HepG2 (cell line): ENCODE results near the gene SRSF7. TPM values are rescaled to one million over a fixed set of nuclear protein-coding genes. Genes with fewer than 3 reads are reported as not detected.

Experiments used
- CBX5 ChIP-seq: sonication (generic); formaldehyde crosslinking; IDR thresholded peaks from 2 replicates; pipeline ENCODE4 v1.4.0; 2020; ENCODE audit warnings: missing genetic modification reagents, borderline replicate concordance
- GATAD1 ChIP-seq: IDR thresholded peaks from 2 replicates; pipeline ENCODE4 v1.6.1; 2016; ENCODE audit warnings: missing genetic modification reagents, missing compliant biosample characterization
- LCORL ChIP-seq, 2 experiments: fragments of 450-650 bp in 1 of 2; sonication (generic) in 1 of 2; formaldehyde crosslinking in 1 of 2; IDR thresholded peaks; 2 replicates each; pipeline versions ENCODE4 v1.5.0 to v1.6.1; 2017 to 2020; ENCODE audit warnings: antibody characterized with exemption in 1 of 2, missing genetic modification reagents in 1 of 2
- PHF5A ChIP-seq: IDR thresholded peaks from one replicate; pipeline ENCODE4 v1.6.1; 2018; ENCODE audit warnings: low read depth, missing genetic modification reagents; ENCODE audit not compliant: unreplicated experiment
- RFX3 ChIP-seq: IDR thresholded peaks from 2 replicates; pipeline ENCODE4 v1.6.1; 2016; ENCODE audit warnings: missing biosample characterization, missing genetic modification reagents
- RXRA ChIP-seq: sonication (generic); formaldehyde crosslinking; IDR thresholded peaks from 2 replicates; pipeline ENCODE4 v1.5.1; 2020; ENCODE audit warnings: missing genetic modification reagents
- SP140L ChIP-seq: sonication (generic); formaldehyde crosslinking; IDR thresholded peaks from 2 replicates; pipeline ENCODE4 v1.4.0; 2020; ENCODE audit warnings: missing genetic modification reagents, borderline replicate concordance
- SRSF1 ChIP-seq: fragments of 200-400 bp; formaldehyde crosslinking; optimal IDR thresholded peaks from 2 replicates; pipeline ENCODE3; 2017; ENCODE audit warnings: mild to moderate bottlenecking, low read depth, low read length, moderate library complexity
- SRY ChIP-seq: sonication (generic); formaldehyde crosslinking; IDR thresholded peaks from 2 replicates; pipeline ENCODE4 v1.8.0; 2022; ENCODE audit warnings: mild to moderate bottlenecking, missing genetic modification reagents
- WIZ ChIP-seq: sonication (generic); formaldehyde crosslinking; IDR thresholded peaks from 2 replicates; pipeline ENCODE4 v1.5.1; 2020; ENCODE audit warnings: mild to moderate bottlenecking, missing genetic modification reagents
- ZNF136 ChIP-seq: sonication (generic); formaldehyde crosslinking; IDR thresholded peaks from 2 replicates; pipeline ENCODE4 v1.8.1; 2022; ENCODE audit warnings: low read depth, mild to moderate bottlenecking, moderate library complexity, missing genetic modification reagents
- ZNF570 ChIP-seq: sonication (generic); formaldehyde crosslinking; IDR thresholded peaks from 2 replicates; pipeline ENCODE4 v1.4.0; 2020; ENCODE audit warnings: mild to moderate bottlenecking, missing genetic modification reagents, borderline replicate concordance
- ZNF670 ChIP-seq: sonication (generic); formaldehyde crosslinking; IDR thresholded peaks from 2 replicates; pipeline ENCODE4 v1.8.0; 2022; ENCODE audit warnings: mild to moderate bottlenecking, missing genetic modification reagents, borderline replicate concordance
- ZNF773 ChIP-seq: sonication (generic); formaldehyde crosslinking; IDR thresholded peaks from 2 replicates; pipeline ENCODE4 v1.4.0; 2020; ENCODE audit warnings: missing genetic modification reagents, borderline replicate concordance
- polyA plus RNA-seq, 8 experiments: library from polyadenylated mRNA; depleted of rRNA in 3 of 8; stranded (reverse) in 7 of 8; unstranded in 1 of 8; fragments of >200 nt; fragmentation: Illumina TruSeq in 4 of 8; extraction: Trizol in 4 of 8; gene quantifications; 2 replicates each; pipeline versions ENCODE4 v1.2.1 to v1.2.3, GENCODE V29; 2011 to 2016; ENCODE audit warnings: low read depth in 4 of 8, missing spikeins in 1 of 8, mixed read lengths in 1 of 8; ENCODE audit not compliant: insufficient read depth in 1 of 8
- total RNA-seq, 5 experiments: library from RNA; depleted of rRNA; stranded (reverse); fragments of >200 nt; fragmentation: Illumina TruSeq; extraction: Trizol; gene quantifications; 2 replicates each; pipeline ENCODE4 v1.2.3, GENCODE V29; 2016; ENCODE audit warnings: low read depth in 1 of 5
- TF ChIP-seq, protein P1 (sequence below): sonication (generic); formaldehyde crosslinking; IDR thresholded peaks from 2 replicates; pipeline ENCODE4 v1.5.0; 2020; ENCODE audit warnings: missing genetic modification reagents
- TF ChIP-seq, protein P2 (sequence below): IDR thresholded peaks from 2 replicates; pipeline ENCODE4 v1.6.1; 2016; ENCODE audit warnings: low read depth, control low read depth
- TF ChIP-seq, protein P3 (sequence below): sonication (generic); formaldehyde crosslinking; IDR thresholded peaks from 2 replicates; pipeline ENCODE4 v1.9.0; 2021; ENCODE audit warnings: mild to moderate bottlenecking, missing genetic modification reagents
- TF ChIP-seq, protein P4 (sequence below): sonication (generic); formaldehyde crosslinking; IDR thresholded peaks from 2 replicates; pipeline ENCODE4 v1.5.0; 2020; ENCODE audit warnings: mild to moderate bottlenecking, missing genetic modification reagents

The SRSF7 gene
- total and polyA plus RNA-seq, 2 of the 13 experiments (the other 11 are each of a cell fraction or from before 2014, with no cell fraction given), result 172 to 275 TPM

DNA sequence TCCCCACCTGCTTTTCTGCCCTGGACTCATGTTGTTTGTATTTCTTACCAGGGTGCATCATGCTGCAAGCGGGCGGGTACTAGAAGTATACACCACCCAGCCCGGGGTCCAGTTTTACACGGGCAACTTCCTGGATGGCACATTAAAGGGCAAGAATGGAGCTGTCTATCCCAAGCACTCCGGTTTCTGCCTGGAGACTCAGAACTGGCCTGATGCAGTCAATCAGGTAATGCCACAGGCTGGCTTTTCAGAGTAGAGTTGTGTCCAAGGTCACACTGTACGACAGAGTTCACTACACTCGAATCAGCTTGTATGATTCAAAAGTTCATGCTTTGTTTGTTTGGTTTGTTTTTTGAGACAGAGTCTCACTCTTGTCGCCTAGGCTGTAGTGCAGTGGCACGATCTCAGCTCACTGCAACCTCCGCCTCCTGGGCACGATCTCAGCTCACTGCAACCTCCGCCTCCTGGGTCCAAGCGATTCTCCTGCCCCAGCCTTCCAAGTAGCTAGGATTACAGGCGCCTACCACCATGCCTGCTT, 19.4 kb downstream of the SRSF7 start (continued):
- TF ChIP-seq, protein P1, sequence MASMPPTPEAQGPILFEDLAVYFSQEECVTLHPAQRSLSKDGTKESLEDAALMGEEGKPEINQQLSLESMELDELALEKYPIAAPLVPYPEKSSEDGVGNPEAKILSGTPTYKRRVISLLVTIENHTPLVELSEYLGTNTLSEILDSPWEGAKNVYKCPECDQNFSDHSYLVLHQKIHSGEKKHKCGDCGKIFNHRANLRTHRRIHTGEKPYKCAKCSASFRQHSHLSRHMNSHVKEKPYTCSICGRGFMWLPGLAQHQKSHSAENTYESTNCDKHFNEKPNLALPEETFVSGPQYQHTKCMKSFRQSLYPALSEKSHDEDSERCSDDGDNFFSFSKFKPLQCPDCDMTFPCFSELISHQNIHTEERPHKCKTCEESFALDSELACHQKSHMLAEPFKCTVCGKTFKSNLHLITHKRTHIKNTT (CRISPR knock-in tag), result no peak
- TF ChIP-seq WIZ (0 out of 2 replicates have a peak, but pooled peaks have one; percentile 22), SP140L (CRISPR knock-in tag) (no peak), PHF5A (no peak), LCORL (IDR thresholded peaks at IDR 0.05) (no peak), LCORL (CRISPR knock-in tag; IDR thresholded peaks at IDR 0.05) (peak; percentile 68; the same call in 1 of the 2 replicates), ZNF670 (CRISPR knock-in tag) (no peak), ZNF773 (CRISPR knock-in tag) (no peak), ZNF136 (CRISPR knock-in tag) (no peak), GATAD1 (CRISPR knock-in tag) (no peak), RXRA (CRISPR knock-in tag) (peak; percentile 67; the same call in 1 of the 2 replicates), SRSF1 (no peak), SRY (CRISPR knock-in tag) (no peak), CBX5 (CRISPR knock-in tag) (0 out of 2 replicates have a peak, but pooled peaks have one; percentile 20), ZNF570 (CRISPR knock-in tag) (no peak), RFX3 (CRISPR knock-in tag) (peak; percentile 18; the same call in 1 of the 2 replicates)
- TF ChIP-seq, protein P2, sequence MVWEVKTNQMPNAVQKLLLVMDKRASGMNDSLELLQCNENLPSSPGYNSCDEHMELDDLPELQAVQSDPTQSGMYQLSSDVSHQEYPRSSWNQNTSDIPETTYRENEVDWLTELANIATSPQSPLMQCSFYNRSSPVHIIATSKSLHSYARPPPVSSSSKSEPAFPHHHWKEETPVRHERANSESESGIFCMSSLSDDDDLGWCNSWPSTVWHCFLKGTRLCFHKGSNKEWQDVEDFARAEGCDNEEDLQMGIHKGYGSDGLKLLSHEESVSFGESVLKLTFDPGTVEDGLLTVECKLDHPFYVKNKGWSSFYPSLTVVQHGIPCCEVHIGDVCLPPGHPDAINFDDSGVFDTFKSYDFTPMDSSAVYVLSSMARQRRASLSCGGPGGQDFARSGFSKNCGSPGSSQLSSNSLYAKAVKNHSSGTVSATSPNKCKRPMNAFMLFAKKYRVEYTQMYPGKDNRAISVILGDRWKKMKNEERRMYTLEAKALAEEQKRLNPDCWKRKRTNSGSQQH (CRISPR knock-in tag), result no peak
- TF ChIP-seq, protein P3, sequence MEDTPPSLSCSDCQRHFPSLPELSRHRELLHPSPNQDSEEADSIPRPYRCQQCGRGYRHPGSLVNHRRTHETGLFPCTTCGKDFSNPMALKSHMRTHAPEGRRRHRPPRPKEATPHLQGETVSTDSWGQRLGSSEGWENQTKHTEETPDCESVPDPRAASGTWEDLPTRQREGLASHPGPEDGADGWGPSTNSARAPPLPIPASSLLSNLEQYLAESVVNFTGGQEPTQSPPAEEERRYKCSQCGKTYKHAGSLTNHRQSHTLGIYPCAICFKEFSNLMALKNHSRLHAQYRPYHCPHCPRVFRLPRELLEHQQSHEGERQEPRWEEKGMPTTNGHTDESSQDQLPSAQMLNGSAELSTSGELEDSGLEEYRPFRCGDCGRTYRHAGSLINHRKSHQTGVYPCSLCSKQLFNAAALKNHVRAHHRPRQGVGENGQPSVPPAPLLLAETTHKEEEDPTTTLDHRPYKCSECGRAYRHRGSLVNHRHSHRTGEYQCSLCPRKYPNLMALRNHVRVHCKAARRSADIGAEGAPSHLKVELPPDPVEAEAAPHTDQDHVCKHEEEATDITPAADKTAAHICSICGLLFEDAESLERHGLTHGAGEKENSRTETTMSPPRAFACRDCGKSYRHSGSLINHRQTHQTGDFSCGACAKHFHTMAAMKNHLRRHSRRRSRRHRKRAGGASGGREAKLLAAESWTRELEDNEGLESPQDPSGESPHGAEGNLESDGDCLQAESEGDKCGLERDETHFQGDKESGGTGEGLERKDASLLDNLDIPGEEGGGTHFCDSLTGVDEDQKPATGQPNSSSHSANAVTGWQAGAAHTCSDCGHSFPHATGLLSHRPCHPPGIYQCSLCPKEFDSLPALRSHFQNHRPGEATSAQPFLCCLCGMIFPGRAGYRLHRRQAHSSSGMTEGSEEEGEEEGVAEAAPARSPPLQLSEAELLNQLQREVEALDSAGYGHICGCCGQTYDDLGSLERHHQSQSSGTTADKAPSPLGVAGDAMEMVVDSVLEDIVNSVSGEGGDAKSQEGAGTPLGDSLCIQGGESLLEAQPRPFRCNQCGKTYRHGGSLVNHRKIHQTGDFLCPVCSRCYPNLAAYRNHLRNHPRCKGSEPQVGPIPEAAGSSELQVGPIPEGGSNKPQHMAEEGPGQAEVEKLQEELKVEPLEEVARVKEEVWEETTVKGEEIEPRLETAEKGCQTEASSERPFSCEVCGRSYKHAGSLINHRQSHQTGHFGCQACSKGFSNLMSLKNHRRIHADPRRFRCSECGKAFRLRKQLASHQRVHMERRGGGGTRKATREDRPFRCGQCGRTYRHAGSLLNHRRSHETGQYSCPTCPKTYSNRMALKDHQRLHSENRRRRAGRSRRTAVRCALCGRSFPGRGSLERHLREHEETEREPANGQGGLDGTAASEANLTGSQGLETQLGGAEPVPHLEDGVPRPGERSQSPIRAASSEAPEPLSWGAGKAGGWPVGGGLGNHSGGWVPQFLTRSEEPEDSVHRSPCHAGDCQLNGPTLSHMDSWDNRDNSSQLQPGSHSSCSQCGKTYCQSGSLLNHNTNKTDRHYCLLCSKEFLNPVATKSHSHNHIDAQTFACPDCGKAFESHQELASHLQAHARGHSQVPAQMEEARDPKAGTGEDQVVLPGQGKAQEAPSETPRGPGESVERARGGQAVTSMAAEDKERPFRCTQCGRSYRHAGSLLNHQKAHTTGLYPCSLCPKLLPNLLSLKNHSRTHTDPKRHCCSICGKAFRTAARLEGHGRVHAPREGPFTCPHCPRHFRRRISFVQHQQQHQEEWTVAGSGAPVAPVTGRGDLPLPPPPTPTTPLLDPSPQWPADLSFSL (CRISPR knock-in tag), result no peak
- TF ChIP-seq, protein P4, sequence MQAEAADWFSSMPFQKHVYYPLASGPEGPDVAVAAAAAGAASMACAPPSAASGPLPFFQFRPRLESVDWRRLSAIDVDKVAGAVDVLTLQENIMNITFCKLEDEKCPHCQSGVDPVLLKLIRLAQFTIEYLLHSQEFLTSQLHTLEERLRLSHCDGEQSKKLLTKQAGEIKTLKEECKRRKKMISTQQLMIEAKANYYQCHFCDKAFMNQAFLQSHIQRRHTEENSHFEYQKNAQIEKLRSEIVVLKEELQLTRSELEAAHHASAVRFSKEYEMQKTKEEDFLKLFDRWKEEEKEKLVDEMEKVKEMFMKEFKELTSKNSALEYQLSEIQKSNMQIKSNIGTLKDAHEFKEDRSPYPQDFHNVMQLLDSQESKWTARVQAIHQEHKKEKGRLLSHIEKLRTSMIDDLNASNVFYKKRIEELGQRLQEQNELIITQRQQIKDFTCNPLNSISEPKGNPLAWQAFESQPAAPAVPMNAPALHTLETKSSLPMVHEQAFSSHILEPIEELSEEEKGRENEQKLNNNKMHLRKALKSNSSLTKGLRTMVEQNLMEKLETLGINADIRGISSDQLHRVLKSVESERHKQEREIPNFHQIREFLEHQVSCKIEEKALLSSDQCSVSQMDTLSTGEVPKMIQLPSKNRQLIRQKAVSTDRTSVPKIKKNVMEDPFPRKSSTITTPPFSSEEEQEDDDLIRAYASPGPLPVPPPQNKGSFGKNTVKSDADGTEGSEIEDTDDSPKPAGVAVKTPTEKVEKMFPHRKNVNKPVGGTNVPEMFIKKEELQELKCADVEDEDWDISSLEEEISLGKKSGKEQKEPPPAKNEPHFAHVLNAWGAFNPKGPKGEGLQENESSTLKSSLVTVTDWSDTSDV (CRISPR knock-in tag), result no peak
